ENCODE results near the gene MYPN. TPM values are rescaled to one million over a fixed set of nuclear protein-coding genes. Genes with fewer than 3 reads are reported as not detected.
A peak's percentile ranks its signal among the peaks of the same experiment; 100 is the strongest.

Gene MYPN
- total RNA-seq, 2 donors from 2014 or later, result 2.3 TPM; not detected in 1

DNA sequence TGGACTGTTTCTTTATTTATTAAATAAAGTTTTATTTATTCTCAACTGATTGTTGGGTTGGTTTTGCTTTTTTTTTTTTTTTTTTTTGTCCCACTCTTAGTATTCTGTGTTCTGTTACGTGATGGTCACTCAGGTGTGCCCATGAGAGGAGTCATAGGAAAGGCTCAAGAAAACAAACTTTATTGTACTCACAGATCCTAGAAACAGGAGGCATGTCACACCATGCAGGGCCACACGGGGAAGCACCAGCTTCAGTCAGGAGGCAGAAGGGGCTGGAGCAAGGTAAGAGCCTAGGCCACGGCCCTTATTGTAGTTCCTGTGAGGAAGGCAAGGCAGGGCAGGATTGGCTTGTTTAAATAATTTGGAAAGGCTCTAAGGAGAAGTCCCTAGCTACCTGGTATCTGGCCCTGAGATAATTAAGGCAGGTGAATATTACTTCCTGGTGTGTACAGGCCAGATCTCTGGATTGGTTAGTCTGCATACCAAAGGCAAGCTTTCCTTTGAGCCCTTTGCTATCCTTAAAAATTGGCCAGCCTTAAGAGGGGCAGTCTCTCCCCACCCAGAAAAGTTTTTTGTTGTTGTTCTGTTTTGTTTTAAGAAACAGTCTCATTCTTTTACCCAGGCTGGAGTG lies 114.4 kb downstream of the MYPN start:
- Histone ChIP-seq H3K36me3 (replicated peaks in 1 of 2; ENCODE audit: insufficient read depth in 1 of 2, low read depth in 2 of 2) (no peaks in the 10 kb centered on the region), H3K9me3 (no peaks in the 10 kb centered on the region), H3K27me3 (no peaks in the 10 kb centered on the region), H3K4me1 (no peaks in the 10 kb centered on the region), H3K27ac (no peak overlapping the region), H3K4me3 (no peak overlapping the region)
- WGBS, 2 donors, result 70 to 80% methylated on average over 3 of the region's 3 CpGs
- TF ChIP-seq, protein P1, sequence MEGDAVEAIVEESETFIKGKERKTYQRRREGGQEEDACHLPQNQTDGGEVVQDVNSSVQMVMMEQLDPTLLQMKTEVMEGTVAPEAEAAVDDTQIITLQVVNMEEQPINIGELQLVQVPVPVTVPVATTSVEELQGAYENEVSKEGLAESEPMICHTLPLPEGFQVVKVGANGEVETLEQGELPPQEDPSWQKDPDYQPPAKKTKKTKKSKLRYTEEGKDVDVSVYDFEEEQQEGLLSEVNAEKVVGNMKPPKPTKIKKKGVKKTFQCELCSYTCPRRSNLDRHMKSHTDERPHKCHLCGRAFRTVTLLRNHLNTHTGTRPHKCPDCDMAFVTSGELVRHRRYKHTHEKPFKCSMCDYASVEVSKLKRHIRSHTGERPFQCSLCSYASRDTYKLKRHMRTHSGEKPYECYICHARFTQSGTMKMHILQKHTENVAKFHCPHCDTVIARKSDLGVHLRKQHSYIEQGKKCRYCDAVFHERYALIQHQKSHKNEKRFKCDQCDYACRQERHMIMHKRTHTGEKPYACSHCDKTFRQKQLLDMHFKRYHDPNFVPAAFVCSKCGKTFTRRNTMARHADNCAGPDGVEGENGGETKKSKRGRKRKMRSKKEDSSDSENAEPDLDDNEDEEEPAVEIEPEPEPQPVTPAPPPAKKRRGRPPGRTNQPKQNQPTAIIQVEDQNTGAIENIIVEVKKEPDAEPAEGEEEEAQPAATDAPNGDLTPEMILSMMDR (IDR thresholded peaks at IDR 0.05), result no peak
- TF ChIP-seq POLR2A (IDR thresholded peaks at IDR 0.05), result no peak
- no peak for DNase-seq
- intact Hi-C loops (cut with DNase I), result no loop called here
- no peak for ATAC-seq

DNA sequence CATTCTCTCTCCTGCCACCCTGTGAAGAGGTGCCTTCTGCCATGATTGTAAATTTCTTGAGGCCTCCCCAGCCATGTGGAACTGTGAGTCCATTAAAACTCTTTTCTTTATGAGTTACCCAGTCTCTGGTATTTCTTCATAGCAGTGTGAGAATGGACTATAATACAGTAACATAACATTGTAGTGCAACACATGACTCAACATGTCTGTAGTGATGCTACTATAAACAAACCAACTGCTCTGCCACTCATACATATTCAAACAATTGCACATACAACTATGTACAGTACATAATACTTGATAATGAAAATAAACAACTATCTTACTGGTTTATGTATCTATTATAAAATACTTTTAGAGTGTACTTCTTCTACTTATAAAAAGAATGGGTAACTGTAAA lies 115.5 kb downstream of the MYPN start:
- DNase-seq, result no peak
- ATAC-seq, result no peak
- TF ChIP-seq POLR2A (IDR thresholded peaks at IDR 0.05), result no peak
- intact Hi-C loops (cut with DNase I), result no loop called here
- Histone ChIP-seq H3K36me3 (replicated peaks in 1 of 2; ENCODE audit: insufficient read depth in 1 of 2, low read depth in 2 of 2) (no peaks in the 10 kb centered on the region), H3K27me3 (no peaks in the 10 kb centered on the region), H3K4me1 (no peaks in the 10 kb centered on the region), H3K9me3 (no peaks in the 10 kb centered on the region), H3K4me3 (no peak overlapping the region), H3K27ac (no peak overlapping the region)

DNA sequence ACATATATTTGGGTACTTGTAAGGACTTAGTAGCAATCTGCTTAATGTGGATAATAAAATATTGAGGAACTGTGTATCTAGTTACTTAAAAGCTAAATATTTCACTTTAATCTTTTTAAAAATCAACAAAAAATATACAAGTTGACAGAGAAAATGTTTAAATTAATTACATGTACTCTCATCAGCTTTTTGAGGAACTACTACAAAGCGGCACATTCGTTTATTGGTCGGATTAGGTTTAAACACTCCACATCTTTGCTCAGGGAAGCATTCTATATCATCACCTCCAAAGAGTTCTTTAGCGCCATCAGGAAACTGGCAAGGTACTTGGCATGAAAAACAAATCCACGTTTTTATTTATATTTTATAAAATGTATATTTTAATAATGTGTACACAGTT lies 121.0 kb downstream of the MYPN start:
- WGBS, 2 donors, result 70 to 73% methylated on average over 5 of the region's 5 CpGs
- H3K4me1 ChIP-seq, result peaks cover 6% of the 10 kb centered on the region
- no peak for TF ChIP-seq POLR2A (IDR thresholded peaks at IDR 0.05)
- TF ChIP-seq, protein P1 (IDR thresholded peaks at IDR 0.05), result no peak
- no peaks in the 10 kb centered on the region for H3K36me3 ChIP-seq (replicated peaks in 1 of 2; ENCODE audit: insufficient read depth in 1 of 2, low read depth in 2 of 2)
- intact Hi-C loops (cut with DNase I), result no loop called here
- no peak overlapping the region for H3K4me3 ChIP-seq
- ATAC-seq, result no peak
- H3K27me3 ChIP-seq, result no peaks in the 10 kb centered on the region
- H3K9me3 ChIP-seq, result no peaks in the 10 kb centered on the region
- no peak overlapping the region for H3K27ac ChIP-seq
- DNase-seq, result no peak

DNA sequence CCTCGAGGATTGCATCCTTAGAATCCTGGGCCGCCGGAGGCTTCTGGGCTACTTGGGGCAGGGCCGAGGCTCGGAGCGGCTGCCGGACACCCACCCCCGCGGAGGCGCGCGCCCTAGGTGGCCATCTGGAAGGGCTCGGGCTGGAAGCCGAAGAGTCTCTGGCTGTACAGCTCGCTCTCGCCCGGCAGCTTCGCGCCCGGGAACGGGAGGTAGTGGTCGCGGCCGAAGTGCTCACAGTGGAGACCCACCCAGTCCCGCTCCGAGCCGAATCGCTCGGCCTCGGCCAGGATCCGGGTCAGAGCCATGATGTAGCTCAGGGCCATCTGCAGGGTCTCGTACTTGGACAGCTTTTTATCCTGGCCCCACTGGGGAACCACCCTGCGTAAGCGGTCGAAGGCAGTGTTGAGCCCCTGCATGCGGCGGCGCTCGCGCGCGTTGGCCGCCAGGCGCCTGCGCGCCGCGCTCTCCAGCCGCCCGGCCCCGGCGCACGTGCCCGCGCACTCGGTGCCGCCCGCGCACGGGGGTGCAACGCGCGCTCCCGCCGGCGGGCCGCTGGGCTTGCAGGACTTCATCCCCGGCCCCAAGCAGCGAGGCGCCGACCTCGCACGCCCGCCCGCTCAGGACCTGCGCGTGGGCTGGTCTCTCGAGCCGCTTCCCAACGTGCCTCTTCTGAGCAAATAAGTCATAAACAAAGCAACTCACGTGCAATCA lies 122.0 kb downstream of the MYPN start:
- Histone ChIP-seq H3K9me3 (no peaks in the 10 kb centered on the region), H3K36me3 (replicated peaks in 1 of 2; ENCODE audit: insufficient read depth in 1 of 2, low read depth in 2 of 2) (no peaks in the 10 kb centered on the region), H3K4me1 (peaks cover 6% of the 10 kb centered on the region), H3K4me3 (peak overlapping the region; percentile 17 to 23), H3K27ac (peak overlapping the region; percentile 53 to 80 (median 72)), H3K27me3 (no peaks in the 10 kb centered on the region)
- 0% methylated on average over 24 to 75 of the region's 81 CpGs for WGBS, 2 donors
- peak; percentile 61 to 78 (median 62) for DNase-seq
- intact Hi-C loops (cut with DNase I), result no loop called here
- peak; percentile 98 for ATAC-seq
- TF ChIP-seq, protein P1 (IDR thresholded peaks at IDR 0.05), result peak in 4 of 7 experiments; percentile 13 to 52 (median 40)
- peak in 2 of 3 donors; percentile 54 to 62 for TF ChIP-seq POLR2A (IDR thresholded peaks at IDR 0.05)

DNA sequence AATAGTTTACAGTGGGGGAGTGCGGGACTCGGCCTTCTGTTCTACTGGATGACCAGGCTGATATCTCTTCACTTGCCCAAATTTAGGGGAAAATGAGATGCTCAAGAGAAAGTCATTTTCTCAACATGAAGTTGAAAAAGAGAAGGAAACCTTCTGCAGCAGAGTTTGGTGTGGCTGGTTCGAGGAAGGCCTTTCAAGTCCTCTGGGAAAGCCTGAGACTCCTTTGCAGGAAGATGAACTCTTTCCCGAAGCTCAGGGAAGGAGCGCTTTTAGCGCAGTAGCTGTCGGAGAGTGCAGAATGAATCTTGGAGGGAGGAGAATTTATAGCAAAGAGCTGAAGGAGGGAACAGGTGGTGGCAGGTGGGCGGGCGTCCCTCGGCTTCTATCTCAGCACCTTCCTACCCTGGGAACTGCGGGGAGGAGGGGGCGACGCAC lies 122.5 kb downstream of the MYPN start, which contains the start of gene ATOH7:
Gene ATOH7 (minus strand): TSS at position 297 of the 435 bp plus-strand sequence. CDS start 436 bp downstream, outside the sequence.
- intact Hi-C loops (cut with DNase I), result no loop called here
- peaks cover 6% of the 10 kb centered on the region for H3K4me1 ChIP-seq
- no peak for DNase-seq
- H3K27ac ChIP-seq, result peak within 1 kb of the TSS; percentile 53 to 80 (median 72)
- ATAC-seq, result no peak
- H3K27me3 ChIP-seq, result no peaks in the 10 kb centered on the region
- H3K4me3 ChIP-seq, result peak within 1 kb of the TSS; percentile 17 to 23
- no peaks in the 10 kb centered on the region for H3K9me3 ChIP-seq
- 44 to 50% methylated on average over 13 of the region's 13 CpGs for WGBS, 2 donors
- TF ChIP-seq, protein P1 (IDR thresholded peaks at IDR 0.05), result no peak
- TF ChIP-seq POLR2A (IDR thresholded peaks at IDR 0.05), result no peak
- H3K36me3 ChIP-seq (replicated peaks in 1 of 2; ENCODE audit: insufficient read depth in 1 of 2, low read depth in 2 of 2), result no peaks in the 10 kb centered on the region

Measured in body of pancreas (tissue), 4 donors.